Measurements from ENCODE around the gene MAP2. TPM values are rescaled to one million over a fixed set of nuclear protein-coding genes. Genes with fewer than 3 reads are reported as not detected.

Gene MAP2
- total RNA-seq, 1 experiment from 2014 or later: 7.4 TPM

DNA sequence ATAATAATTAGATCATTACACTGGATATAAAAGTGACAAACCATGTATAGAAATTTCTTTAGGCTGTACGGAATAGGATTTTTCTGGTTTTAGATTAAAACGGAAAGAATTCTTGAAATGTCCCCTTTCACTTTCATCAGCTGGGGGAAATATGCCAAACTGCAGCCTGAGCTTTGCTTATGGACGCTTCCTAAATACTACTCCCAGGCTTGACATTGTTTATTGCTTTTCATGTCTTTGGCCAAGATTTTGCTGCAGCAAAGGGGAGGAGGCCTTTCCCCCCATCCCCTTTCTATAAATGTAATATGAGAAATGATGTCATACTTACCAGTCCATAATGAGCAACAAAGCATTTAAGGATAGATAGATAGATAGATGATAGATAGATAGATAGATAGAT, 158.4 kb downstream of the MAP2 start:
- no peak for ATAC-seq
- Histone ChIP-seq H3K4me2 (ENCODE audit: low read length) (no peak overlapping the region), H2AFZ (ENCODE audit: low read depth, low read length, poor library complexity, severe bottlenecking) (no peak overlapping the region), H3K9ac (ENCODE audit: low read length) (no peak overlapping the region), H4K20me1 (ENCODE audit: insufficient read depth) (no peaks in the 10 kb centered on the region), H3K36me3 (ENCODE audit: control insufficient read depth in 1 of 2, insufficient read depth in 2 of 2, low read length in 2 of 2) (no peaks in the 10 kb centered on the region), H3K4me3 (replicated peaks in 1 of 2; ENCODE audit: low read depth in 1 of 2, low read length in 2 of 2) (no peak overlapping the region), H3K27ac (ENCODE audit: low read depth, low read length) (no peak overlapping the region), H3K79me2 (ENCODE audit: insufficient read depth, low read length) (no peaks in the 10 kb centered on the region), H3K9me2 (ENCODE audit: insufficient read depth) (no peaks in the 10 kb centered on the region), H3K4me1 (ENCODE audit: control insufficient read depth in 1 of 2, insufficient read depth in 2 of 2, low read length in 2 of 2) (no peaks in the 10 kb centered on the region), H3K9me3 (ENCODE audit: control insufficient read depth in 1 of 2, insufficient read depth in 1 of 2, low read depth in 1 of 2, low read length in 2 of 2) (no peaks in the 10 kb centered on the region), H3K27me3 (ENCODE audit: insufficient read depth, low read length) (no peaks in the 10 kb centered on the region)
- RAD21 ChIA-PET (ENCODE audit: low non-redundant PET in 1 of 2, low total read pairs in 2 of 2, uncharacterized antibody in 2 of 2, unreplicated experiment in 2 of 2): no interaction called here
- intact Hi-C loops (cut with micrococcal nuclease): loop anchor here (10.0 kb wide), 1 partner anchor 613 kb away; no protein-coding TSS in a partner anchor
- CTCF ChIA-PET: no interaction called here
- TF ChIP-seq ZNF274 (IDR thresholded peaks at IDR 0.05; ENCODE audit: low read depth, low read length) (no peak), YY1 (IDR thresholded peaks at IDR 0.05; ENCODE audit: extremely low read depth, insufficient replicate concordance, low read depth, low read length) (no peak), FOSL1 (IDR thresholded peaks at IDR 0.05; ENCODE audit: low read depth) (no peak), EGR1 (IDR thresholded peaks at IDR 0.05; ENCODE audit: low read depth) (no peak), CBX3 (IDR thresholded peaks at IDR 0.05; ENCODE audit: low read depth) (no peak), POLR2AphosphoS5 (IDR thresholded peaks at IDR 0.05; ENCODE audit: low read depth, low read length) (no peak), SRF (IDR thresholded peaks at IDR 0.05; ENCODE audit: low read depth) (no peak), SIN3A (IDR thresholded peaks at IDR 0.05; ENCODE audit: low read depth) (no peak), ELF1 (IDR thresholded peaks at IDR 0.05; ENCODE audit: borderline replicate concordance, low read depth) (no peak), JUND (IDR thresholded peaks at IDR 0.05) (no peak), EZH2phosphoT487 (IDR thresholded peaks at IDR 0.05; ENCODE audit: borderline replicate concordance) (no peak), RAD21 (IDR thresholded peaks at IDR 0.05; ENCODE audit: low read depth) (no peak), CEBPB (IDR thresholded peaks at IDR 0.05; ENCODE audit: low read depth) (no peak)
- TF ChIP-seq, protein P1, sequence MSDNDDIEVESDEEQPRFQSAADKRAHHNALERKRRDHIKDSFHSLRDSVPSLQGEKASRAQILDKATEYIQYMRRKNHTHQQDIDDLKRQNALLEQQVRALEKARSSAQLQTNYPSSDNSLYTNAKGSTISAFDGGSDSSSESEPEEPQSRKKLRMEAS (IDR thresholded peaks at IDR 0.05): no peak
- TF ChIP-seq, protein P2, sequence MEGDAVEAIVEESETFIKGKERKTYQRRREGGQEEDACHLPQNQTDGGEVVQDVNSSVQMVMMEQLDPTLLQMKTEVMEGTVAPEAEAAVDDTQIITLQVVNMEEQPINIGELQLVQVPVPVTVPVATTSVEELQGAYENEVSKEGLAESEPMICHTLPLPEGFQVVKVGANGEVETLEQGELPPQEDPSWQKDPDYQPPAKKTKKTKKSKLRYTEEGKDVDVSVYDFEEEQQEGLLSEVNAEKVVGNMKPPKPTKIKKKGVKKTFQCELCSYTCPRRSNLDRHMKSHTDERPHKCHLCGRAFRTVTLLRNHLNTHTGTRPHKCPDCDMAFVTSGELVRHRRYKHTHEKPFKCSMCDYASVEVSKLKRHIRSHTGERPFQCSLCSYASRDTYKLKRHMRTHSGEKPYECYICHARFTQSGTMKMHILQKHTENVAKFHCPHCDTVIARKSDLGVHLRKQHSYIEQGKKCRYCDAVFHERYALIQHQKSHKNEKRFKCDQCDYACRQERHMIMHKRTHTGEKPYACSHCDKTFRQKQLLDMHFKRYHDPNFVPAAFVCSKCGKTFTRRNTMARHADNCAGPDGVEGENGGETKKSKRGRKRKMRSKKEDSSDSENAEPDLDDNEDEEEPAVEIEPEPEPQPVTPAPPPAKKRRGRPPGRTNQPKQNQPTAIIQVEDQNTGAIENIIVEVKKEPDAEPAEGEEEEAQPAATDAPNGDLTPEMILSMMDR (IDR thresholded peaks at IDR 0.05 in 2 of 3, conservative IDR thresholded peaks at IDR 0.05 in 1 of 3; ENCODE audit: borderline replicate concordance in 1 of 3, insufficient read depth in 1 of 3, low read depth in 2 of 3, low read length in 2 of 3): no peak
- TF ChIP-seq, protein P3, sequence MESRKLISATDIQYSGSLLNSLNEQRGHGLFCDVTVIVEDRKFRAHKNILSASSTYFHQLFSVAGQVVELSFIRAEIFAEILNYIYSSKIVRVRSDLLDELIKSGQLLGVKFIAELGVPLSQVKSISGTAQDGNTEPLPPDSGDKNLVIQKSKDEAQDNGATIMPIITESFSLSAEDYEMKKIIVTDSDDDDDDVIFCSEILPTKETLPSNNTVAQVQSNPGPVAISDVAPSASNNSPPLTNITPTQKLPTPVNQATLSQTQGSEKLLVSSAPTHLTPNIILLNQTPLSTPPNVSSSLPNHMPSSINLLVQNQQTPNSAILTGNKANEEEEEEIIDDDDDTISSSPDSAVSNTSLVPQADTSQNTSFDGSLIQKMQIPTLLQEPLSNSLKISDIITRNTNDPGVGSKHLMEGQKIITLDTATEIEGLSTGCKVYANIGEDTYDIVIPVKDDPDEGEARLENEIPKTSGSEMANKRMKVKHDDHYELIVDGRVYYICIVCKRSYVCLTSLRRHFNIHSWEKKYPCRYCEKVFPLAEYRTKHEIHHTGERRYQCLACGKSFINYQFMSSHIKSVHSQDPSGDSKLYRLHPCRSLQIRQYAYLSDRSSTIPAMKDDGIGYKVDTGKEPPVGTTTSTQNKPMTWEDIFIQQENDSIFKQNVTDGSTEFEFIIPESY (IDR thresholded peaks at IDR 0.05; ENCODE audit: extremely low read depth, insufficient replicate concordance, low read length): no peak
- TF ChIP-seq, protein P4, sequence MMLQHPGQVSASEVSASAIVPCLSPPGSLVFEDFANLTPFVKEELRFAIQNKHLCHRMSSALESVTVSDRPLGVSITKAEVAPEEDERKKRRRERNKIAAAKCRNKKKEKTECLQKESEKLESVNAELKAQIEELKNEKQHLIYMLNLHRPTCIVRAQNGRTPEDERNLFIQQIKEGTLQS (IDR thresholded peaks at IDR 0.05): no peak
- POLR2A ChIA-PET: no interaction called here
- no peak for DNase-seq (ENCODE audit: low read depth, low spot score)
- BruUV-seq (replicated peaks): no TSS peak
